Naive B cell (primary cell): ENCODE data around the gene VPS13D. TPM values are rescaled to one million over a fixed set of nuclear protein-coding genes. Genes with fewer than 3 reads are reported as not detected.

ENCODE experiments used
- ATAC-seq, 2 donors: fragments of 150-1000 bp; cut with Tn5 transposase; 2 replicates each; pipeline ENCODE4 v1.10.0; 2021; ENCODE audit warnings: low read depth in 2 of 2, mild to moderate bottlenecking in 2 of 2, moderate library complexity in 2 of 2
- DNase-seq: peaks from one replicate; pipeline ENCODE4 v3.0.0; 2022
- H3K27ac Mint-ChIP-seq, 6 donors: one replicate each; pipeline ENCODE4 v1.8.0; 2020 to 2022; ENCODE audit warnings: mild to moderate bottlenecking in 6 of 6, mixed read lengths in 6 of 6, moderate library complexity in 5 of 6, inconsistent platforms in 2 of 6
- H3K27me3 Mint-ChIP-seq, 3 donors: one replicate each; pipeline ENCODE4 v1.8.0; 2021 to 2022; ENCODE audit warnings: mixed read lengths in 3 of 3, mild to moderate bottlenecking in 1 of 3
- H3K36me3 Mint-ChIP-seq, 2 donors: one replicate each; pipeline ENCODE4 v1.8.0; 2020 to 2022; ENCODE audit warnings: mixed read lengths in 2 of 2, inconsistent platforms in 1 of 2, mild to moderate bottlenecking in 1 of 2
- H3K4me1 Mint-ChIP-seq, 3 donors: one replicate each; pipeline ENCODE4 v1.8.0; 2020 to 2022; ENCODE audit warnings: mixed read lengths in 3 of 3, inconsistent platforms in 1 of 3, mild to moderate bottlenecking in 1 of 3, moderate library complexity in 1 of 3
- H3K4me3 Mint-ChIP-seq, 8 donors: one replicate each; pipeline ENCODE4 v1.8.0; 2020 to 2022; ENCODE audit warnings: mild to moderate bottlenecking in 8 of 8, mixed read lengths in 8 of 8, moderate library complexity in 8 of 8, inconsistent platforms in 2 of 8
- H3K9me3 Mint-ChIP-seq, 7 donors: one replicate each; pipeline ENCODE4 v1.8.0; 2020 to 2022; ENCODE audit warnings: mixed read lengths in 7 of 7, mild to moderate bottlenecking in 5 of 7, inconsistent platforms in 2 of 7, moderate library complexity in 1 of 7
- polyA plus RNA-seq, 6 donors: library from polyadenylated mRNA; unstranded; fragments of 300-500 nt; fragmentation: Illumina TruSeq; gene quantifications; one replicate each; pipeline ENCODE4 v1.2.3, GENCODE V29; 2021; ENCODE audit warnings: low read depth in 6 of 6

VPS13D gene
- polyA plus RNA-seq, 6 donors from 2014 or later, result 7.6 to 14.6 (median 11.8) TPM

GRCh38 chr1:12482988-12483387 lies 253.2 kb downstream of the VPS13D start:
- no peaks in the 10 kb centered on the region for H3K9me3 Mint-ChIP-seq
- H3K4me3 Mint-ChIP-seq, result no peak overlapping the region
- no peak for ATAC-seq
- DNase-seq, result no peak
- H3K4me1 Mint-ChIP-seq, result peaks cover 49 to 59% (median 49%) of the 10 kb centered on the region in 3 donors
- no peak overlapping the region for H3K27ac Mint-ChIP-seq
- H3K27me3 Mint-ChIP-seq, result no peaks in the 10 kb centered on the region
- H3K36me3 Mint-ChIP-seq, result peaks cover 7 to 10% of the 10 kb centered on the region in 2 donors

- no peak for DNase-seq
- peak overlapping the region in 1 of 6 donors; percentile 22 for H3K27ac Mint-ChIP-seq
- no peak for ATAC-seq
- H3K36me3 Mint-ChIP-seq, result peaks cover 7 to 11% of the 10 kb centered on the region in 2 donors
- no peak overlapping the region for H3K4me3 Mint-ChIP-seq
- H3K9me3 Mint-ChIP-seq, result no peaks in the 10 kb centered on the region
- H3K27me3 Mint-ChIP-seq, result no peaks in the 10 kb centered on the region
- peaks cover 27 to 35% (median 29%) of the 10 kb centered on the region in 3 donors for H3K4me1 Mint-ChIP-seq
These were observed 255.6 kb downstream of the VPS13D start for GRCh38 chr1:12485231-12486058.

- no peak for ATAC-seq
- H3K4me3 Mint-ChIP-seq, result no peak overlapping the region
- H3K27ac Mint-ChIP-seq, result no peak overlapping the region
- H3K4me1 Mint-ChIP-seq, result peaks cover 23 to 29% (median 23%) of the 10 kb centered on the region in 3 donors
- H3K36me3 Mint-ChIP-seq, result peaks cover 7 to 11% of the 10 kb centered on the region in 2 donors
- H3K27me3 Mint-ChIP-seq, result no peaks in the 10 kb centered on the region
- no peaks in the 10 kb centered on the region for H3K9me3 Mint-ChIP-seq
- no peak for DNase-seq
These were observed 256.2 kb downstream of the VPS13D start for GRCh38 chr1:12486059-12486341.

- Mint-ChIP-seq H3K27ac (peak overlapping the region in 1 of 6 donors; percentile 88), H3K36me3 (peaks cover 7 to 11% of the 10 kb centered on the region in 2 donors), H3K4me1 (peaks cover 18 to 24% (median 18%) of the 10 kb centered on the region in 3 donors), H3K27me3 (no peaks in the 10 kb centered on the region), H3K9me3 (no peaks in the 10 kb centered on the region), H3K4me3 (no peak overlapping the region)
- ATAC-seq (no peak), DNase-seq (no peak)
These were observed 256.7 kb downstream of the VPS13D start for GRCh38 chr1:12486401-12487005.

GRCh38 chr1:12487520-12487919 lies 257.7 kb downstream of the VPS13D start:
- Mint-ChIP-seq H3K27me3 (no peaks in the 10 kb centered on the region), H3K4me1 (peaks cover 10 to 16% (median 12%) of the 10 kb centered on the region in 3 donors), H3K4me3 (no peak overlapping the region), H3K27ac (no peak overlapping the region), H3K9me3 (no peaks in the 10 kb centered on the region), H3K36me3 (peaks cover 7 to 13% of the 10 kb centered on the region in 2 donors)
- DNase-seq (no peak), ATAC-seq (no peak)

GRCh38 chr1:12488666-12489354 lies 259.0 kb downstream of the VPS13D start:
- no peaks in the 10 kb centered on the region for H3K9me3 Mint-ChIP-seq
- peaks cover 7 to 17% of the 10 kb centered on the region in 2 donors for H3K36me3 Mint-ChIP-seq
- no peak overlapping the region for H3K27ac Mint-ChIP-seq
- H3K4me1 Mint-ChIP-seq, result peaks cover 10 to 18% (median 15%) of the 10 kb centered on the region in 3 donors
- H3K27me3 Mint-ChIP-seq, result no peaks in the 10 kb centered on the region
- no peak overlapping the region for H3K4me3 Mint-ChIP-seq
- ATAC-seq, result no peak
- no peak for DNase-seq

- no peak for ATAC-seq
- Mint-ChIP-seq H3K9me3 (no peaks in the 10 kb centered on the region), H3K27ac (peak overlapping the region in 1 of 6 donors; percentile 52), H3K4me1 (peaks cover 13 to 25% (median 13%) of the 10 kb centered on the region in 3 donors), H3K36me3 (peaks cover 7 to 14% of the 10 kb centered on the region in 2 donors), H3K27me3 (no peaks in the 10 kb centered on the region), H3K4me3 (no peak overlapping the region)
- no peak for DNase-seq
These were observed 260.8 kb downstream of the VPS13D start for GRCh38 chr1:12490532-12491142.

- H3K36me3 Mint-ChIP-seq, result peaks cover 0 to 9% of the 10 kb centered on the region in 2 donors
- peaks cover 16 to 25% (median 17%) of the 10 kb centered on the region in 3 donors for H3K4me1 Mint-ChIP-seq
- no peak overlapping the region for H3K4me3 Mint-ChIP-seq
- H3K27me3 Mint-ChIP-seq, result no peaks in the 10 kb centered on the region
- ATAC-seq (no peak), DNase-seq (no peak)
- H3K9me3 Mint-ChIP-seq, result no peaks in the 10 kb centered on the region
- peak overlapping the region in 1 of 6 donors; percentile 37 for H3K27ac Mint-ChIP-seq
These were observed 261.8 kb downstream of the VPS13D start for GRCh38 chr1:12491656-12492055.

GRCh38 chr1:12495725-12496124 lies 265.9 kb downstream of the VPS13D start:
- peaks cover 13 to 27% (median 21%) of the 10 kb centered on the region in 3 donors for H3K4me1 Mint-ChIP-seq
- H3K36me3 Mint-ChIP-seq, result peaks cover 9 to 18% of the 10 kb centered on the region in 2 donors
- no peaks in the 10 kb centered on the region for H3K9me3 Mint-ChIP-seq
- no peaks in the 10 kb centered on the region for H3K27me3 Mint-ChIP-seq
- peak overlapping the region in 2 of 8 donors; percentile 17 to 80 for H3K4me3 Mint-ChIP-seq
- no peak for DNase-seq
- ATAC-seq, result no peak
- H3K27ac Mint-ChIP-seq, result peak overlapping the region in 2 of 6 donors; percentile 75 to 87

- H3K4me1 Mint-ChIP-seq, result peaks cover 13 to 27% (median 21%) of the 10 kb centered on the region in 3 donors
- peak overlapping the region in 4 of 8 donors; percentile 0 to 80 (median 38) for H3K4me3 Mint-ChIP-seq
- DNase-seq (peak; percentile 36), ATAC-seq (peak; percentile 94 to 98)
- H3K27me3 Mint-ChIP-seq, result no peaks in the 10 kb centered on the region
- H3K27ac Mint-ChIP-seq, result peak overlapping the region; percentile 9 to 87 (median 50)
- H3K36me3 Mint-ChIP-seq, result peaks cover 9 to 18% of the 10 kb centered on the region in 2 donors
- H3K9me3 Mint-ChIP-seq, result no peaks in the 10 kb centered on the region
These were observed 266.5 kb downstream of the VPS13D start for GRCh38 chr1:12496154-12496961.

- Mint-ChIP-seq H3K4me1 (peaks cover 15 to 24% (median 21%) of the 10 kb centered on the region in 3 donors), H3K27me3 (no peaks in the 10 kb centered on the region), H3K36me3 (peaks cover 16 to 23% of the 10 kb centered on the region in 2 donors), H3K9me3 (no peaks in the 10 kb centered on the region), H3K27ac (peak overlapping the region in 1 of 6 donors; percentile 33), H3K4me3 (no peak overlapping the region)
- DNase-seq (no peak), ATAC-seq (no peak)
These were observed 269.9 kb downstream of the VPS13D start for GRCh38 chr1:12499539-12500240.

- Mint-ChIP-seq H3K27me3 (no peaks in the 10 kb centered on the region), H3K36me3 (peaks cover 20 to 29% of the 10 kb centered on the region in 2 donors), H3K4me1 (peaks cover 6 to 8% (median 7%) of the 10 kb centered on the region in 3 donors), H3K9me3 (no peaks in the 10 kb centered on the region), H3K27ac (peak overlapping the region in 2 of 6 donors; percentile 49 to 86), H3K4me3 (no peak overlapping the region)
- no peak for ATAC-seq
- no peak for DNase-seq
These were observed 271.8 kb downstream of the VPS13D start for GRCh38 chr1:12501661-12502060.
